Aorta (tissue), 5 donors: ENCODE measurements around the gene TRDMT1. TPM values are rescaled to one million over a fixed set of nuclear protein-coding genes. Genes with fewer than 3 reads are reported as not detected.

Source experiments
- ATAC-seq: fragments of 200-7000 bp; cut with Tn5 transposase; one replicate; pipeline ENCODE4 v1.9.1; 2022; ENCODE audit warnings: moderate library complexity; ENCODE audit not compliant: low FRiP score
- DNase-seq, 2 donors: peaks; one replicate each; pipeline ENCODE4 v3.0.0-alpha.2; 2020
- H3K27ac ChIP-seq, 2 donors: one replicate each; pipeline ENCODE4 v1.5.1; 2013; ENCODE audit warnings: low read length in 2 of 2, mild to moderate bottlenecking in 2 of 2, moderate library complexity in 2 of 2, control low read depth in 1 of 2, inconsistent platforms in 1 of 2, low read depth in 1 of 2
- H3K27me3 ChIP-seq, 2 donors: one replicate each; pipeline ENCODE4 v1.6.1; 2013; ENCODE audit warnings: control low read depth in 1 of 2, low read length in 1 of 2, mild to moderate bottlenecking in 1 of 2, moderate library complexity in 1 of 2; ENCODE audit not compliant: insufficient read depth in 2 of 2, control insufficient read depth in 1 of 2
- H3K36me3 ChIP-seq, 2 donors: one replicate each; pipeline ENCODE4 v1.6.1; 2013; ENCODE audit warnings: control low read depth in 1 of 2, low read length in 1 of 2, mild to moderate bottlenecking in 1 of 2; ENCODE audit not compliant: insufficient read depth in 2 of 2, control insufficient read depth in 1 of 2
- H3K4me1 ChIP-seq, 2 donors: one replicate each; pipeline ENCODE4 v1.6.1; 2013; ENCODE audit warnings: low read length in 2 of 2, control low read depth in 1 of 2, mild to moderate bottlenecking in 1 of 2, moderate library complexity in 1 of 2; ENCODE audit not compliant: insufficient read depth in 2 of 2, control insufficient read depth in 1 of 2
- H3K4me3 ChIP-seq, 2 donors: one replicate each; pipeline ENCODE4 v1.5.1; 2013; ENCODE audit warnings: low read length in 2 of 2, control low read depth in 1 of 2, mild to moderate bottlenecking in 1 of 2
- H3K9me3 ChIP-seq: one replicate; pipeline ENCODE4 v1.6.1; 2013; ENCODE audit warnings: mild to moderate bottlenecking, low read length; ENCODE audit not compliant: control insufficient read depth
- WGBS, 2 donors: extraction: QIAGEN DNeasy Blood & Tissue Kit; methylation state at CpG; one replicate each; pipeline ENCODE4 v1.1.7; 2013; 5-methylcytosine and 5-hydroxymethylcytosine counted together
- intact Hi-C, 2 donors: fragments of 100-400 bp; cut with DNase I; formaldehyde crosslinking; loops; one replicate each; pipeline versions ENCODE4 v1.14.2 to v1.15.0; 2022
- polyA plus RNA-seq, 2 donors: library from polyadenylated mRNA; stranded (reverse); fragments of 200-250 nt; gene quantifications; one replicate each; pipeline ENCODE4 v1.2.3, GENCODE V29; 2013
- total RNA-seq, 2 donors: library from RNA; stranded (reverse); fragmentation: NEBNext Ultra II Directional; extraction: Animal tissue kit (Norgen Biotek cat#: 25700); gene quantifications; one replicate each; pipeline ENCODE4 v1.2.1, GENCODE V29; 2021
- donor health status: healthy with polysubstance abuse.
- donor health status: Bipolar disorder and iron deficiency.
- donor health status: DM: no; HTN: no; CAD: no.
- donor health status: DM: no; HTN: no; CAD: no.
- donor health status: DM: yes; HTN: yes; CAD: no.

Gene TRDMT1
- total and polyA plus RNA-seq, 4 donors: 4.8 to 15.2 (median 9.3) TPM

GRCh38 chr10:17240096-17240495 lies 38.6 kb upstream of the TRDMT1 start:
- peaks cover 4 to 7% of the 10 kb centered on the region in 2 donors for H3K36me3 ChIP-seq
- H3K4me3 ChIP-seq: no peak overlapping the region
- intact Hi-C loops: loop anchor here in 1 of 2 donors (5.0 kb wide), 1 partner anchor 38 kb away; the partner anchor contains the start of gene TRDMT1
- ATAC-seq: no peak
- H3K9me3 ChIP-seq: no peaks in the 10 kb centered on the region
- no peaks in the 10 kb centered on the region for H3K27me3 ChIP-seq
- H3K4me1 ChIP-seq: peaks cover 4 to 5% of the 10 kb centered on the region in 2 donors
- 88 to 91% methylated on average over 2 of the region's 2 CpGs for WGBS, 2 donors
- no peak for DNase-seq
- H3K27ac ChIP-seq: no peak overlapping the region

DNA sequence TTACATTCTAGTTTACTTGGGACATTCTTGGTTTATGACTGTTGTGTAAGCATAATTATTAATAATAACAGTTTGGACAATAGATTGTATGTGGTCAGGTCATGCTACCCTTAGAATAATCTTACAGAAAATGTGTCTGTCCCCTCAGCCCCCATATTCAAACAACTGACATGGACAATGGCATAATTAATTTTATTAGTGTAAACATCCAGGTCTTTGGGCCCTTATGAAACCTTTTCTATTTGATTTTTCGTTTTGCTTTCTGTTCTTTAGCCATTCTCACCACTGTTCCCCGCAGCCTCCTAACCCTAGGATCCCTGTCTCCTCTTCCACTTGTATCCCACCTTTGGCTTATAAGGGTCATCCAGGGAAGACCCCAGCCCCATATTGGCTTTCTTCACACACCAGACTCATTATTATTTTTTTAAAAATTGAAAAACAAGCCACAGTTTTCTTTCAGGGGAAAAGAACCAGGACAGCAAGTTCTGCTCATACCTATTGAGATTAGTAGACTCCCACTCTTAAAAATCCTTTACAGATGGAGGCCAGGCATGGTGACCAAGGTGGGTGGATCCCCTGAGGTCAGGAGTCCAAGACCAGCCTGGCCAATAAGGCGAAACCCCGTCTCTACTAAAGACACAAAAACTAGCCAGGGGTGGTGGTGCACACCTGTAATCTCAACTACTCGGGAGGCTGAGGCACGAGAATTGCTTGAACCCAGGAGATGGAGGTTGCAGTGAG lies 38.0 kb upstream of the TRDMT1 start:
- ATAC-seq (no peak), DNase-seq (no peak)
- Histone ChIP-seq H3K9me3 (no peaks in the 10 kb centered on the region), H3K27me3 (no peaks in the 10 kb centered on the region), H3K36me3 (peaks cover 7 to 12% of the 10 kb centered on the region in 2 donors), H3K4me1 (peaks cover 4 to 5% of the 10 kb centered on the region in 2 donors), H3K27ac (no peak overlapping the region), H3K4me3 (no peak overlapping the region)
- 90 to 93% methylated on average over 6 of the region's 6 CpGs for WGBS, 2 donors
- intact Hi-C loops: loop anchor here in 1 of 2 donors (5.0 kb wide), 1 partner anchor 37 kb away; the partner anchor contains the start of gene TRDMT1

DNA sequence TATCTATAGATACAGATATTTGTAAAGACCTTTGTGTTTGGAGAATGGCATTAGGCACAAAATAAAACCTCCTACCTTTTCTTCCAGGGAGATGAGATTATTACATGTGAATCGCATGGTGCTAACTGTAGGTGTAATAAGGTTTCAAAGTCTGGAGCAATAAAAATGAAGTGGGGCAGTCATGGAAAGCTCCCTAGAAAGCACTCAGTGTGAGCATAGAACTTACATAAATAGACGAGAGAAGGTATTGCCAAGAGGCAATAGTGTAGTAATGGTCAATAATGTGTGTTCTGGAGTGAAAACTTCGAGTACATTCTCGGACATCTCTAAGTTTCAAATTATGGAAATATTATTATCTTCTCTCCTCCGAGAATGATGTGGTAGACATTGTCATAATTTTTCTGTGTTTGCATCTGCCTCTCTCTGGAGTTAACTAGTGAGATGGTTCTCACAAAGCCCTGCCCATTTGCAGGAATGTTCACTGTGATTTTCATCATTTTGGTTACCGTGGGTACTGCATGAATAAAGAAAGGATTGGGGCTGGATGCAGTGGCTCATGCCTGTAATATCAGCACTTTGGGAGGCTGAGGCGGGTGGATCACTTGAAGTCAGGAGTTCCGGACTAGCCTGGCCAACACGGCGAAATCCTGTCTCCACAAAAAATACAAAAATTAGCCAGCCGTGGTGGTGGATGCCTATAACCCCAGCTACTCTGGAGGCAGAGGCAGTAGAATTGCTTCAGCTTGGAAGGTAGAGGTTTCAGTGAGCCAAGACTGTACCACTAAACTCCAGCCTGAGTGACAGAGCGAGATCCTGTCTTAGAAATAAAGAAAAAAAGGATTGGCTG lies 37.2 kb upstream of the TRDMT1 start:
- Histone ChIP-seq H3K27me3 (no peaks in the 10 kb centered on the region), H3K9me3 (no peaks in the 10 kb centered on the region), H3K4me3 (no peak overlapping the region), H3K36me3 (peaks cover 7 to 13% of the 10 kb centered on the region in 2 donors), H3K27ac (peak overlapping the region; percentile 61 to 95), H3K4me1 (peaks cover 2 to 5% of the 10 kb centered on the region in 2 donors)
- 9 to 12% methylated on average over 12 of the region's 12 CpGs for WGBS, 2 donors
- DNase-seq (peak in 1 of 2 donors; percentile 58), ATAC-seq (peak; percentile 26)
- intact Hi-C loops: no loop called here

DNA sequence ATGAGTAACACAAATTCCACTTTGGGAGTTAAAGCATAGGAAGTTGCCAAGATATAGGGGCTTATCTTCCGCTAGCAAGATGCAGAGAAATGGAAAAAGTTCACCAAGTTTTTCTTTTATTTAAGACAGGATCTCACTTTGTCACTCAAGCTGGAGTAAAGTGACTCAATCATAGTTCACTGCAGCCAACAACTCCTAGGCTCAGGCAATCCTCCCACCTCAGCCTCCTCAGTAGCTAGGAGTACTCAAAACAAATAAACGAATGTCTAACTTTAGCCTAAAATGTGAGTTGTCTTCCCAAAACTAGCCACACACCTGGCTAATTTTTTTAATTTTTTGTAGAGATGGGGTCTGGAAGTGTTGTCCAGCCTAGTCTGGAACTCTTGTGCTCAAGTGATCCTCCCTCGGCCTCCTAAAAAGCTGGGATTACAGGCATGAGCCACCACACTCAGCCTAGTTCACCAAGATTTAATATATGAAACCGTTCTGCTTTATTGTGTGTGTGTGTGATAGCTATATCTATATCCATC lies 36.5 kb upstream of the TRDMT1 start:
- intact Hi-C loops: no loop called here
- Histone ChIP-seq H3K9me3 (no peaks in the 10 kb centered on the region), H3K4me3 (no peak overlapping the region), H3K27ac (peak overlapping the region; percentile 61 to 82), H3K4me1 (peaks cover 2 to 5% of the 10 kb centered on the region in 2 donors), H3K36me3 (peaks cover 7 to 15% of the 10 kb centered on the region in 2 donors), H3K27me3 (no peaks in the 10 kb centered on the region)
- ATAC-seq: no peak
- WGBS, 2 donors: 24 to 25% methylated on average over 4 of the region's 4 CpGs
- no peak for DNase-seq

DNA sequence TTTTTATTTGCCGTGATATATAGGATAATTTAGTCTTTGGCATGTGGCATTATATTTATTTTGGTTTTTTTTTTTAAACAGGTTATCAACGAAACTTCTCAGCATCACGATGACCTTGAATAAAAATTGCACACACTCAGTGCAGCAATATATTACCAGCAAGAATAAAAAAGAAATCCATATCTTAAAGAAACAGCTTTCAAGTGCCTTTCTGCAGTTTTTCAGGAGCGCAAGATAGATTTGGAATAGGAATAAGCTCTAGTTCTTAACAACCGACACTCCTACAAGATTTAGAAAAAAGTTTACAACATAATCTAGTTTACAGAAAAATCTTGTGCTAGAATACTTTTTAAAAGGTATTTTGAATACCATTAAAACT lies 35.7 kb upstream of the TRDMT1 start:
- Histone ChIP-seq H3K36me3 (peaks cover 7 to 15% of the 10 kb centered on the region in 2 donors), H3K27me3 (no peaks in the 10 kb centered on the region), H3K4me3 (no peak overlapping the region), H3K4me1 (peaks cover 2 to 5% of the 10 kb centered on the region in 2 donors), H3K9me3 (no peaks in the 10 kb centered on the region), H3K27ac (no peak overlapping the region)
- 27 to 30% methylated on average over 5 of the region's 5 CpGs for WGBS, 2 donors
- no peak for DNase-seq
- intact Hi-C loops: no loop called here
- ATAC-seq: no peak

GRCh38 chr10:17236468-17237148 lies 35.1 kb upstream of the TRDMT1 start:
- H3K36me3 ChIP-seq: peaks cover 7 to 15% of the 10 kb centered on the region in 2 donors

DNA sequence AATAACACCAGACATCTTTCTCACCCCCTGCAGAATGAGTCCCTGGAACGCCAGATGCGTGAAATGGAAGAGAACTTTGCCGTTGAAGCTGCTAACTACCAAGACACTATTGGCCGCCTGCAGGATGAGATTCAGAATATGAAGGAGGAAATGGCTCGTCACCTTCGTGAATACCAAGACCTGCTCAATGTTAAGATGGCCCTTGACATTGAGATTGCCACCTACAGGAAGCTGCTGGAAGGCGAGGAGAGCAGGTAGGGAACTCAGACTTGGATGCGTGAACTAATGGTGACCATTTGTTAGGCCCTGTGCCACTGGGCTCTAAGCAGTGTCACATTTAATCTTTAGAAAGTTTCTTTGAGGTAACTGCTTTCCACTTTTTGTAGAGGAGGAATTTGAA lies 33.7 kb upstream of the TRDMT1 start:
- no peak for DNase-seq
- WGBS, 2 donors: 15% methylated on average over 8 of the region's 8 CpGs
- peaks cover 7 to 15% of the 10 kb centered on the region in 2 donors for H3K36me3 ChIP-seq
- peak overlapping the region in 1 of 2 donors; percentile 90 for H3K27ac ChIP-seq
- H3K9me3 ChIP-seq: no peaks in the 10 kb centered on the region
- intact Hi-C loops: no loop called here
- peaks cover 2 to 5% of the 10 kb centered on the region in 2 donors for H3K4me1 ChIP-seq
- H3K27me3 ChIP-seq: no peaks in the 10 kb centered on the region
- ATAC-seq: no peak
- peak overlapping the region; percentile 16 to 96 for H3K4me3 ChIP-seq

More at GRCh38 chr10:17236468-17237148, 35.1 kb upstream of the TRDMT1 start:
- Histone ChIP-seq H3K4me3 (peak overlapping the region in 1 of 2 donors; percentile 18), H3K27ac (no peak overlapping the region), H3K9me3 (no peaks in the 10 kb centered on the region), H3K27me3 (no peaks in the 10 kb centered on the region), H3K4me1 (peaks cover 2 to 5% of the 10 kb centered on the region in 2 donors)
- ATAC-seq (no peak), DNase-seq (no peak)
- intact Hi-C loops: no loop called here
- WGBS, 2 donors: 7 to 10% methylated on average over 1 of the region's 1 CpG

- no peak for DNase-seq
- Histone ChIP-seq H3K36me3 (peaks cover 7 to 15% of the 10 kb centered on the region in 2 donors), H3K27ac (peak overlapping the region; percentile 49 to 89), H3K4me1 (peaks cover 2 to 5% of the 10 kb centered on the region in 2 donors), H3K9me3 (no peaks in the 10 kb centered on the region), H3K4me3 (peak overlapping the region; percentile 16 to 96), H3K27me3 (no peaks in the 10 kb centered on the region)
- 13 to 22% methylated on average over 5 of the region's 5 CpGs for WGBS, 2 donors
- intact Hi-C loops: loop anchor here in 1 of 2 donors (5.0 kb wide), 1 partner anchor 387 kb away; no protein-coding TSS in a partner anchor
- no peak for ATAC-seq
Measured at GRCh38 chr10:17234431-17234945, 33.0 kb upstream of the TRDMT1 start.
